IMR-90 (cell line): ENCODE data around the gene HDAC7.

ENCODE experiments used
- BHLHE40 ChIP-seq: fragments of 150-350 bp; IDR thresholded peaks from 2 replicates; pipeline ENCODE4 v1.6.1; 2016; ENCODE audit warnings: mild to moderate bottlenecking, low read depth, low read length
- CEBPB ChIP-seq: IDR thresholded peaks from 2 replicates; pipeline ENCODE4 v1.6.1; 2012; ENCODE audit warnings: low read depth, low read length, improper control_type of control experiment
- CTCF ChIP-seq: conservative IDR thresholded peaks from 2 replicates; pipeline ENCODE4 v1.5.1; 2012; ENCODE audit warnings: mild to moderate bottlenecking, low read depth, low read length, improper control_type of control experiment
- ELK1 ChIP-seq: fragments of 150-350 bp; IDR thresholded peaks from 2 replicates; pipeline ENCODE4 v1.6.1; 2016; ENCODE audit warnings: low read depth, mild to moderate bottlenecking, low read length, moderate library complexity, borderline replicate concordance
- MAFK ChIP-seq: IDR thresholded peaks from 2 replicates; pipeline ENCODE4 v1.6.1; 2012; ENCODE audit warnings: low read depth, low read length, improper control_type of control experiment
- MAZ ChIP-seq: IDR thresholded peaks from 2 replicates; pipeline ENCODE4 v1.6.1; 2012; ENCODE audit warnings: low read depth, mild to moderate bottlenecking, low read length, improper control_type of control experiment, moderate library complexity, borderline replicate concordance
- MXI1 ChIP-seq: IDR thresholded peaks from 2 replicates; pipeline ENCODE4 v1.6.1; 2012; ENCODE audit warnings: low read depth, mild to moderate bottlenecking, low read length, moderate library complexity, borderline replicate concordance
- POLR2A ChIP-seq: IDR thresholded peaks from 2 replicates; pipeline ENCODE4 v1.6.1; 2012; ENCODE audit warnings: mild to moderate bottlenecking, low read depth, low read length
- RFX5 ChIP-seq: IDR thresholded peaks from 2 replicates; pipeline ENCODE4 v1.8.0; 2012; ENCODE audit warnings: low read depth, mild to moderate bottlenecking, low read length, moderate library complexity
- SMC3 ChIP-seq: fragments of 150-350 bp; IDR thresholded peaks from 2 replicates; pipeline ENCODE4 v1.6.1; 2016; ENCODE audit warnings: low read depth, mild to moderate bottlenecking, antibody characterized with exemption, low read length, moderate library complexity

- TF ChIP-seq CTCF (no peak), CEBPB (no peak), POLR2A (no peak), MXI1 (no peak), SMC3 (no peak), MAZ (no peak), ELK1 (no peak), RFX5 (no peak), BHLHE40 (no peak), MAFK (no peak)
Measured at GRCh38 chr12:47757364-47757839, 62.3 kb downstream of the HDAC7 start.
